DMS53 treated with DMSO at 0.1 percent for 48 hours (cell line): ENCODE measurements around the gene ASB6.
"Not testable (repeated sequence)": the region's sequence is repeated elsewhere in the genome, so short reads cannot be mapped to it uniquely, and the experiment has no call there.

ENCODE experiments used
- DNase-seq: peaks from one replicate; lab custom pipeline; 2025; ENCODE audit not compliant: unreplicated experiment; lab: John Stamatoyannopoulos, UW

The ASB6 gene

GRCh38 chr9:129644902-129645301 lies 3.0 kb upstream of the ASB6 start:
- DNase-seq, result no peak

DNA sequence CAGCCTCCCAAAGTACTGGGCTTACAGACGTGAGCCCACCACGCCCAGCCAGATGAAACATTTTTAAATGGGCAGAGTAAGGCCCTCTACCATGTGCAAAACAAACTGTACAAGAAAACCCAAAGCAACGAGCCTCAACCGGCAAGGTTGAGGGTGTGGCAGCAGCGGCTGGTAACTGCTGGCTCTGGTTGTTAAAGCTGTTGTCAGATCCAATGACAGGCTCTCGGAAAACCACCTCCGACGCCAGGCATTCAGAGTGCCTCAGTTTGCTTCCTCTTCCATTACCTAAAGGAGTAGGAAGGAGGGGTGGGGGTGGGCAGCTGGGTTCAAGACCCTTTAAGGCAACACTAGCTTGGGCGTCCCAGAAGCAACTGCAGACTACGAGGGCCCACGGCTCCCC lies 2.4 kb upstream of the ASB6 start:
- no peak for DNase-seq

GRCh38 chr9:129643706-129644105 lies 1.8 kb upstream of the ASB6 start:
- DNase-seq, result no peak

DNA sequence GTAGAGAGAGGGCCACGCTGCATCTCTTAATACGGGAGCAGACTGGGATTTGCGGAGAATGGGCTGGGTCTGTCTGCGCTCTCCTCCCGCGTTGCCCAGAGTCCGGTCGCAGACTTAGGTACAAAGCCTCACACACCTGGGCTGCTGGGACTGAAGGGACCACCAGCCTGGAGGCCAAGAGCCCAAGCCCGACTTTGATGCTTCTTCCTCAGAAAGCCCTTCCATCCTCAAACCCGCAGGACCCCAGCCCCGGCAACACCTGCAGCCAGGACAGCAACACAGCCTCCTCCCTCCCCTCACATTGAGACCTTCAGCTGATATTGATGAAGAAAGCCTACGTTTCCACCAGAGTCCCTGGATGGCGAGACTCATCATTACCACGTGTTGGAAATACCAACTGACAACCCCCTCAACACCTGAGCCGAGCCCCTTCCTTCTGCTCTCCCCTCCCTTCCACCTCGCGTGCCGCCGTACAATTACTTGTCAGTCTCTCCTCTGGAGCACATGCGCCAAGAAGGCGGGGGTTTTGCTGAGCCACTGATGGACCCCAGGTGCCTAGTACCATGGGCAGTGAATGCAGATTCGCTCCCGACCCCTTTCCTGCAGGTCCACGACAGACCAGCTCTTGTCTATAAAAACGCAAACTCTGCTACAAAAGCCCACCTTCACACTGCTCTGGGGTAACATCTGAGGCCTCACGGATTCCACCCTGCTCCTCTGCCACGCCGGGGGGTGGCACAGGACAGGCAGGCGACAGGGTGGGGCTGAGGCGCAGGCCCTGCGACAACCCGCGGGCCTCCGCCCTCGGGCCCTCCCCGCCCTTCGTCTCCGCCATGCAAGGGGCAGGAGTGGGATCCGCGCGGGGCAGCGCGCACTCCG lies 841 bp downstream of the ASB6 start:
- no peak for DNase-seq

DNA sequence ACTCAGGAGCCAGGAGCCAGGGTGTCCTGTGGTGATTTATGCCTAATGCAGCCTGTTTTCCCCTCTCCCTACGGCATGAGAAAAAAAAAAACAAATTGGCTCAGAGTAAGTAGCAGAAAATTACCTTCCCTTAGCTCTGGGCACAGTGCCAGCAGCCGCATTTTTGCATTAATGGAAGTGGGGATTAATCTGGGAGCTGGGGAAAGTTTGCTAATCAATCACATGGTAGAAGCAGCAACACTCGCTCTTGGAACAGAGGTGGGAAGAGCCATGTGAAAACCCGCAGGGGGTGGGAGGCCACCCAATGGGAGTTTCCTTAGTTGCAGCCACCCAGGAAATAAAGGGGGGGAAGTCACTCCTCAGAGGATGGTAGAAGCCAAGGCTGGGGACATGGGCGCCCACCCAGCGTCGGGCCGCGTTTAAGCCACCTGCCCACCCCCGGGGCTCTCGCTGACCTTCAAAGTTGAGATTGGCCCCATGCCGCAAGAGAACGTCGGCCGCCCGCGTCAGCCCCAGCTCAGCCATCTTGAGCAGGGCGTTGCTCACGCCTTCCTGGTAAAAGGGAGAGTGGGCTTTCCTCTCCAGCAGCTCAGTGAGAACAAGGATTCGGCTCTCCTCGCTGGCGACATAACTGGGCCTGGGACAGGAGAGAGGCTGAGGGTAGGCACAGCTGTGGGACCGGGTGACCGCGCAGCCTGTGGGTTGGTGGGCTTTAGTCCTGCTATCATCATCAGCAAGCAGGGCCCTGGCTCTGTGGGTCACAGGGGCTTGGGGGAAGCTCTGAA lies 1.7 kb downstream of the ASB6 start:
- no peak for DNase-seq

- DNase-seq, result no peak
These were observed 2.2 kb downstream of the ASB6 start for GRCh38 chr9:129639756-129640085.

DNA sequence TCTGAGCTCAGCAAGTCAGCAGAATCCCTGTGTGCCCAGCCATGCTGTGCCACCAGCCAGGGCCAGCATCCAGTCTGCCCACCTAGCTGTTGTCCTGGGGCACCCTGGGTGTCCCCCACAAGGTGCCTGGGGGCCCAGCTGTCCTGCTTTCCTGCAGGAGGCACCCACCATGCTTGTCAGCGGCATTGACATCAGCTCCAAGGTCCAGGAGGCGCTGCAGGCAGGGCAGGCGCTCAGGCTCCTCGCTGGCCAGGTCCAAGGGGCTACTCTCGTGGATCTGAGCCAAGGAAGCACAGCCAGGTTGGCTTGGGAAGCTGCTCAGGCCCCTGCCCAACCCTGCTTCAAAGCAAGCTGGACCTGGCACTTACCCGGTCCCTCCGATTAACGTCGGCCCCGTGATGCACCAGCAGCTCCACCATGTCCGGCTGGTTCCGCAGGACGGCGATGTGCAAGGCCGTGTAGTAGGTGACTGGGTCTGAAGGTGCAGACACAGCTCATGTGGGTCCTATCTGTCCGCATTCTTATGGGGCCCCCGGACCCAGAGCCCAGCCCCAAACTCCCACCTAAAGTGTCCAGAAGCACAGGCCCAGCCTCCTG lies 2.8 kb downstream of the ASB6 start:
- DNase-seq, result no peak

- DNase-seq, result no peak
These were observed 4.1 kb downstream of the ASB6 start for GRCh38 chr9:129637673-129638439.

DNA sequence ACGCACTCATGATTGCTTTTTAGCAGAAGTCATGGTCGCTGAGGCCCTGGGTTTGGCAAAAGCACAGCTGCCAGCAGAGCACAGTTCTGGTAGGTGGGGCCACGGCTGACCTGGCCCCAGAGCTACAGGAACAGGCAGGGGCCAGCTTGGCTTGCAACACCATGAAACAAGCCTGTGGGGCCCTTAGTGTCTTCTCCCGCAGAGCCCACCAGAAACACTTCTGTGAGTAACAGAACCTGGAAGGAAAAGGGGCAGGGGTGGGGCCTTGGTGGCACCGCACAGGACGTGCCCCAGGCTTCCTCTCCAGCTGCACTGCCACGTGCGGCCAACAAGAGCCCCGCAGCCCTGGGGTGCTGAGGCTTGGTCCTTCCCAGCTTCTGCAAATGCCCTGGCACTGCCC lies 4.8 kb downstream of the ASB6 start:
- DNase-seq, result no peak

- not testable (repeated sequence) for DNase-seq
These were observed 5.6 kb downstream of the ASB6 start for GRCh38 chr9:129636343-129636742.

DNA sequence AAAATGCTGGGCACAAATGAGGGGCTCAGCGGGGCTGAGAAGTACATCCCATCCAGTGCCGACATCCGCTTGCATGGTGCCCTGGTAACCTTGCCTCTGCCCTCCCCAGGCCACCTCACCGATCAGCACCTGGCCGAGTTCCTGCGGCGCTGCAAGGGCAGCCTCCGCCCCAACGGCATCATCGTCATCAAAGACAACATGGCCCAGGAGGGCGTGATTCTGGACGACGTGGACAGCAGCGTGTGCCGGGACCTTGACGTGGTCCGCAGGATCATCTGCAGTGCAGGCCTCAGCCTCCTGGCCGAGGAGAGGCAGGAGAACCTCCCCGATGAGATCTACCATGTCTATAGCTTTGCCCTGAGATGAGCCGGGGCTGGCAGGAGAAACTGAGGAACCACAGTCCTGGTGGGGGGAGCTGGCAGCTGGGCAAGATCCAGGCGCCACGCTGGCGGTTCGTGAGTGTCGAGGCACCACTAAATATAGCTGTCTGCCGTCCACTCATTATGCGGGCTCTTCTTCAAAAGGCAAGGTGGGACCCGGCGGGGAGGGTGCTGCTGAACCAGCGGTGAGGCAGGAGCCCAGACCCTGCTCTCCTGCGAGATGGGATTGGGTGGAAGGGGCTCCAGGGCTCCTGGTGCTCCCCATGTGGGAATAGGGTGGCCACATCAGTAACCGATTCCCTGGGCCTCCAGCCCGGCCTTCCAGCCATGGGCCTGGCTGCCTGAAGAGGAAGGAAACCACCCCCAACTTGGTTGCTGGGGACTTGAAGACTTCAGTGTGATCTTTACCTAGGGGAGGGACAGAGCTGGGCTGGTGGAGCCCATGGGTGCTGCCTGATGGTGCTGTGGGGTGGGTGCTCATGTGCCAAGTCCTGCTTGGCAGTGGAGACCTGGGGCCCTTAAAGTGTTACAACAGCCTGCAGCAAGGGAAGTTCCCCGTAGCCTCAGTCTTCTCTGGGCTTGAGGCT lies 6.6 kb downstream of the ASB6 start:
- DNase-seq, result no peak

DNA sequence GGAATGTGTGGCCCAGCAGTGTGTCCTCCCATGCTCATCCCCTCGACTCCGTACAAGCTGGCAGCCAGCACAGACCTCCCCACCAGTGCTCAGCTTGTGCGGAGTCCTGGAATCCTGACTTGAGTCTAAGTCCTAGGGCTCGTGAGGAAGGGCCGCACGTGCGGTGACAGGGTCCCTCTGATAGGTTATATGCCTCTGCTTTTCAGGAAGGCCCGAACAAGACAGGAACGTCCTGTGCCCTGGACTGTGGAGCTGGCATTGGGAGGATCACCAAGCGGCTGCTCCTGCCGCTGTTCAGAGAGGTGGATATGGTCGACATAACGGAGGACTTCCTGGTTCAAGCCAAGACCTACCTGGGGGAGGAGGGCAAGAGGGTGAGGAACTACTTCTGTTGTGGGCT lies 8.1 kb downstream of the ASB6 start:
- DNase-seq, result no peak

GRCh38 chr9:129633207-129633606 lies 8.7 kb downstream of the ASB6 start:
- DNase-seq, result no peak

DNA sequence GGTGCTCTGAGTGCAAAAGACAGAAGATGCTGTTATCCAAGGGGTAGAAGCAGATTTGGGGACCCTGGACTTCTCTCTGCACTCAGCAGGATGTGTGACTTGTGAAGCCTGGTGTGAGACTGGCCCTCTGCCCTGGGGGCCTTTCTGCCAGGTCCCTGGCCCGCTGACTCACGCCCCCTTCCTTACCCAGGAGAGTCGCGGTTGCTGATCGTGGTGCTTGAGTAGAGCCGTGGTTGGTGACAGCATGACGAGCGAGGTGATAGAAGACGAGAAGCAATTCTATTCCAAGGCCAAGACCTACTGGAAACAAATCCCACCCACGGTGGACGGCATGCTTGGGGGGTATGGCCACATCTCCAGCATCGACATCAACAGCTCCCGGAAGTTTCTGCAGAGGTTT lies 9.5 kb downstream of the ASB6 start:
- DNase-seq, result no peak

DNA sequence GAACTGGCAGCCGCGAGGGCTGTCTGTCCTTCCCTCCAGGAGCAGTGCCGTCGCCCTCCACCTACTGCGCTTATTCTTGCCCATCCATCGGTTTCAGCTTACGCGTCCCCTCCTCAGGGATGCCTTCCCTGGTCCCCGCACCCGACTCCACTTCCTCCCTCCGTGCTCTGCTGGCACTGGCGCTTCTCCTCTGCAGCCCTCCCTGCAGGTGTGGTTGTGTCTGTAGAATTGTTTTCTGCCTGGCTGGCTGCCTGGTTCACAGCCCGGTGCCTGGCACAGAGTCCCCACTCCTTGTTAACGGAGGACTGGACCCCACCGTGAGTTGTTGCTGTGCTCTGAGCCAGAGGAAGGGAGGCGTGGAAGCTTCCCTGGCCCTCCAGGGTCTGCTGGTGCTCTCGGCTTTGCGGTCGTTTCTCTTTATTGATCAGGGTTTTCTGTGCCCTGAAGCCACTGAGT lies 10.2 kb downstream of the ASB6 start:
- no peak for DNase-seq

DNA sequence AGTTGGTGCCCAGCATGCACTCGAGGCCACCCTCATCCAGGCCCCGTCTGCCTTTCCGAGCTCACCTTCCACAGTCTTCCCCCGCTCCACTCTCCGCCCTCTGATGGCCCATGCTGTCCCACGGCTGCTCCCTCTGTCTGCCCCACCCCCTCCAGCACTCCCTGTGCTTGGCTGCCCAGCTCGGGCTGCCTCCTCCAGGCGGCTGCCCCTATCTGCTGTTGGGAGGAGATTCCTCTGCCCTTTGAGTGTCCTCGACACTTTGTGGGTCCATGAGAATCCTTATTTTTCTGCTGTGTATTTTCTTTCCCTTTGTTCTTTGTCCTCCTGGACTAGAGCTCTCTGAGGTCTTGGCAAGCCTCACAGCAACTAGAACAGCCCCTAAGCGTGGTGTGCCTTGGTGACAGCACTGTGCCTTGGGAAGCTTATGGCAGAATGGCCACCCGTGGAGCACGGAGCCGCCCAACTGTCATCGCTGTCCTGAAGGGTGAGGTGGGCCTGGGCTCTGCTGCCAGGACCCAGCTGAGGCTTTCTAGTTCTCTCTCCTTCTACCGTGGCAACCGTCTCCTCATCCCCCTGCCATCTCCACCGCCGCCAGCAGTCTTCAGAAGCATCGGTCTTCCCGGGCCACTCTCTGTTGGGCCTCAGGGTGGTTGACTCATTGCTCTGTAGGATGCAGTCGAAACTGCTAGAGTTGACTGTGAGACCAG lies 10.8 kb downstream of the ASB6 start:
- no peak for DNase-seq

DNA sequence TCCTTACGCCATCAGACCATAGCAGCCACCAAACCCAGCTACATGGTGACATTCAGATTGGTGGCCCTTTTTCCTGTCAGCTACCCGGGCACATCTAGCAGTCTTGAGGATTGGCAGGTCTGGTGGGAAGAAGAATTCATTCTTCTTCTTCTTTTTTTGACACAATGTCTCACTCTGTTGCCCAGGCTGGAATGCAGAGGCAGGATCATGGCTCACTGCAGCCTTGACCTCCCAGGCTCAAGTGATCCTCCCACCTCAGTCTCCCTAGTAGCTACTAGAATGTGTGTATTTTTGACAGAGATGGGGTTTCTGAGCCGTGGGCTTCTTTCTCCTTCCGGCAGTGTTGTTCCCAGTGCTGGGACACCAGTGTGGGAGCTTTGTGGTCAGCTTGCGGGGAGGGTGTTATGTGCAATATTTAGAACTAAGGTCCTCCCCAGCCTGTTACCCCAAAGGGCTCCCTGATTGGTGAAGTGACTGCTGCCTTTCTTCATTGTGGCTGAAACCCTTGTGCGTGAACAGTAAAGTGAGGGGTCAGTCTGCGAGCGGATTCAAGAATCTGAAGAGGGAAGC lies 12.6 kb downstream of the ASB6 start:
- DNase-seq, result no peak

DNA sequence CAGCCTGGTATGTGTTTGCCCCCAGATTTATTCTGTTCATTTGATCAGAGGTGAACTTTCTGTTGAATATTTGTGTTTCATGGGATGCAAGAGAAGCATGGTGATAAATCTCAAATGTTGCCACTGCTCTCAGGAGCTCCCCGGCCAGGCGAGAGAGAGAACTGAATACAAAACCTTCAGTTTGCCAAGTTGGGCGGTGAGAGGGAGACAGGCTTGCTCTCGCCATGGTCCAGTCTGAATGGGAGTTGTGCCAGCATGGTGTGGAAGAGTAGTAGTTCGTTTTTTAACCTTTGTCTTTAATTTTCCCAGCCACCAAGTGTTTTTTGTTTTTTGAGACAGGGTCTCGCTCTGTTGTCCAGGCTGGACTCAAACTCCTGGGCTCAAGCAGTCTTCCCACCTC lies 13.2 kb downstream of the ASB6 start:
- DNase-seq, result no peak
